Mononuclear cell (primary cell): ENCODE measurements around the gene TBC1D17. TPM values are rescaled to one million over a fixed set of nuclear protein-coding genes. Genes with fewer than 3 reads are reported as not detected.
A peak's percentile ranks its signal among the peaks of the same experiment; 100 is the strongest.

ENCODE experiments used
- H3K27me3 ChIP-seq: 2 replicates; pipeline ENCODE4 v1.6.0; 2011; ENCODE audit warnings: low read length, control low read depth; ENCODE audit not compliant: insufficient read depth
- H3K4me1 ChIP-seq: 2 replicates; pipeline ENCODE4 v1.5.1; 2011; ENCODE audit warnings: mild to moderate bottlenecking, low read length, control low read depth; ENCODE audit not compliant: insufficient read depth
- H3K4me3 ChIP-seq: 2 replicates; pipeline ENCODE4 v1.5.1; 2011; ENCODE audit warnings: mild to moderate bottlenecking, low read length, moderate library complexity
- H3K9me3 ChIP-seq: 2 replicates; pipeline ENCODE4 v1.5.1; 2011; ENCODE audit warnings: low read depth, mild to moderate bottlenecking, control low read depth, low read length
- total RNA-seq: library from RNA; depleted of rRNA; stranded (reverse); fragments of >200 nt; gene quantifications from one replicate; pipeline ENCODE4 v1.2.3, GENCODE V29; 2012

TBC1D17 gene
- total RNA-seq, 1 donor: 6.1 TPM

GRCh38 chr19:49887665-49888509, 10.4 kb downstream of the TBC1D17 start:
- Histone ChIP-seq H3K9me3 (no peaks in the 10 kb centered on the region), H3K4me1 (peaks cover 9% of the 10 kb centered on the region), H3K4me3 (no peak overlapping the region), H3K27me3 (no peaks in the 10 kb centered on the region)

- H3K4me3 ChIP-seq: no peak overlapping the region
- peaks cover 9% of the 10 kb centered on the region for H3K4me1 ChIP-seq
- no peaks in the 10 kb centered on the region for H3K9me3 ChIP-seq
- H3K27me3 ChIP-seq: no peaks in the 10 kb centered on the region
Observed at GRCh38 chr19:49888510-49888824, 11.0 kb downstream of the TBC1D17 start.

DNA sequence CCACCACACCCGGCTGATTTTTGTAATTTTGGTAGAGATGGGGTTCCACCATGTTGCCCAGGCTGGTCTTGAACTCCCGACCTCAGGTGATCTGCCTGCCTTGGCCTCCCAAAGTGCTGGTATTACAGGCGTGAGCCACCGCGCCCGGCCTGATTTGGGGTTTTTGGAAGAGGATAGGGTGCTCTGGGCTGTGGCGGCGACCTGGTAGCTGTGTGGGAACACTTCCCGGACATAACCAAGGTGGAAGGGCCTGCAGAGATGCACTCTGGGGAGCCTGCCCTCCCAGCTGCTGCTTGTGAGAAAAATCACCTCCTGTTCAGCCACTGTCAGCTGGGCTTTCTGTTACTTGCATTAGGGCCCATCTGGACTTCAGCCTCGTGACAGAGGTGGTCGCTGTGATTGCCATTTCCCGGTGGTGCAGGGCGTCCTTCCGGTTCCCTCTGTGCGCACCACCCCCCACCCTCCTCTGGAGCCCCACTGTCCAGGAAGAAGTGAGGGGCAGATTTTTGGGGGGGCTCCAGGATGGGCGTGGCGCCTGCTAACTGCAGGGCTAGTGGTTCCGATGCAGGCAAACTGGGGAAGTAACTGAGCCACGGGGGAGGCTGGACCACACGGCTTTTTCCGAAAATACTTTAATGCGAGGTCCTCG, 11.7 kb downstream of the TBC1D17 start:
- H3K27me3 ChIP-seq: no peaks in the 10 kb centered on the region
- peaks cover 9% of the 10 kb centered on the region for H3K4me1 ChIP-seq
- no peak overlapping the region for H3K4me3 ChIP-seq
- no peaks in the 10 kb centered on the region for H3K9me3 ChIP-seq

DNA sequence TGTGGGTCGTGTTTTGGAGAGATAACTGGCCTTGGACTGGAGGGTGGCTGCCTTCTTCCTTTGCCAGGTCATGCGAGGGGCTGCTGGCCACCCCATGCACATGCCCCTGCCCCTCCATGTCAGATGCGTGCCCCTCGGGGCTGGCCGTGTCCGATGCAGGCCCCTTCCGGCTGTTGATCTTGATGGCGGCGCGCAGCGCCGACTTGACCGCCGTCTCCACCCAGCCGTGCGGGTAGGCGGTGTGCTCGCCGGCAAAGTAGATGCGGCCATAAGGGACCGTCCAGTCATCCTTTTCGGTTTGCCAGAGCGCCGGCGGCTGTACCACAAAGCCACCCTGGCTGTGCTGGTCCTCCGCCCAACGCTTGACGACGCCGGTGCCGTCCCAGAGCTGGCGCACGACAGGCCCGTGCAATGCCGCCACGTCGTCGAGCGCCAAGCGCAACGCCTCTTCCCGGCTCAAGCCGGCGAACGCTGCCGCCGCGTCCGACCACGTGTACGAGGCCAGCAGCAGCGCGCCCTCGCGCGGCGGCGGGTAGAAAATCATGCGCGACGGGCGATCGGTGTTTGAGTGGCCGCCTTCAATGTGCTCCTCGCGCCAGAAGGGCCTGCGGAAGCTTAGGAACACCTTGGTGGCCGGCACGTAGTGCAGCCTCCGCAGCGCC, 12.3 kb downstream of the TBC1D17 start:
- Histone ChIP-seq H3K4me3 (peak overlapping the region; percentile 18), H3K27me3 (no peaks in the 10 kb centered on the region), H3K4me1 (peaks cover 9% of the 10 kb centered on the region), H3K9me3 (no peaks in the 10 kb centered on the region)

DNA sequence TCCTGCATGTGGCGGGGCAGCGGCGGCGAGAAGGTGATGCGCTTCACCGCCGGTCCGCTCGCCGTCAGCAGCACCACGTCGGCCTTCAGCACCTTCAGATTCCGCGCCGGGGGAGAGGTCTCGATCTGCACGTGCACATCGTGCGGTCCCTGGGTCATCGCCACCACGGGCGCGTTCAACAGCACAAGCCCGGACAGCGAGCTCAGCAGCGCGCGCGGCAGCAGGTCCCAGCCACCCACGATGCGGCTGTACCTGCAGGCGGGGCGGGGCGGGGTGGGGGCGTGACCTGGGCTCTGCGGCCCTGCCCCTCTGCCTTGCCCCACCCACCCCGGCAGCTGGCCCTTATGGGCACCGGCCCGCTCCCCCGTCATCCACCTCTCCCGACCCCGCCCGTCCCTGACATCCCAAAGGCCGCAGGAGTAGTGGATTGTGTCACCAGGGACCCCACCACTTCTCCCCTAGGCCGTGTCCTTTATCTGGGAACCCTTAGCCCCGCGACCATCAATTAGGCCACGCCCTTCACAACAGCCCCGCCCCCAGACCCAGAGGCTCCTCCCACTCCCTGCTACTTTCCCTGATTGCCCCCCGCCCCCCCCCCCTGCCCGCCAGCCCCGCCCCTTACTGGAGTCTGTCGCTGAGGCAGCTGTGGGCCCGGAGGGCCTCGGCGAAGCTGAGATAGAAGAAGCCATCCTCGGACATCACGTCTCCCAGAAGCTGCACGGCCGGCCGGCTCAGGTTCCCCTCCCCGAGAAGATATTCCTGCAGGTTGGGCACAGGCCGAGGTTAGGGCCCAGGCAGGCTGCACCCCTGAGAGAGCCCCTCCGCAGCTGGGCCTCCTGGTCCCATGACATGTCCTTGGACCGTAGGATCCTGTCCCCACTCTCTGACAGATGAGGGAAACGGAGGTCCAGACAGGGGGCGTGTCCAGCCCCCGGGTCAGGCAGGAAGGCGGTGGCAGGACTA, 13.1 kb downstream of the TBC1D17 start:
- Histone ChIP-seq H3K27me3 (no peaks in the 10 kb centered on the region), H3K4me3 (peak overlapping the region; percentile 18)

GRCh38 chr19:49891393-49891792, 13.9 kb downstream of the TBC1D17 start:
- H3K27me3 ChIP-seq: no peaks in the 10 kb centered on the region
- no peak overlapping the region for H3K4me3 ChIP-seq
- no peaks in the 10 kb centered on the region for H3K9me3 ChIP-seq
- H3K4me1 ChIP-seq: peaks cover 24% of the 10 kb centered on the region

More for the DNA sequence above, 13.1 kb downstream of the TBC1D17 start:
- Histone ChIP-seq H3K9me3 (no peaks in the 10 kb centered on the region), H3K4me1 (peaks cover 16% of the 10 kb centered on the region)

GRCh38 chr19:49892716-49893115, 15.2 kb downstream of the TBC1D17 start:
- H3K27me3 ChIP-seq: no peaks in the 10 kb centered on the region
- no peaks in the 10 kb centered on the region for H3K9me3 ChIP-seq
- peaks cover 36% of the 10 kb centered on the region for H3K4me1 ChIP-seq
- no peak overlapping the region for H3K4me3 ChIP-seq

DNA sequence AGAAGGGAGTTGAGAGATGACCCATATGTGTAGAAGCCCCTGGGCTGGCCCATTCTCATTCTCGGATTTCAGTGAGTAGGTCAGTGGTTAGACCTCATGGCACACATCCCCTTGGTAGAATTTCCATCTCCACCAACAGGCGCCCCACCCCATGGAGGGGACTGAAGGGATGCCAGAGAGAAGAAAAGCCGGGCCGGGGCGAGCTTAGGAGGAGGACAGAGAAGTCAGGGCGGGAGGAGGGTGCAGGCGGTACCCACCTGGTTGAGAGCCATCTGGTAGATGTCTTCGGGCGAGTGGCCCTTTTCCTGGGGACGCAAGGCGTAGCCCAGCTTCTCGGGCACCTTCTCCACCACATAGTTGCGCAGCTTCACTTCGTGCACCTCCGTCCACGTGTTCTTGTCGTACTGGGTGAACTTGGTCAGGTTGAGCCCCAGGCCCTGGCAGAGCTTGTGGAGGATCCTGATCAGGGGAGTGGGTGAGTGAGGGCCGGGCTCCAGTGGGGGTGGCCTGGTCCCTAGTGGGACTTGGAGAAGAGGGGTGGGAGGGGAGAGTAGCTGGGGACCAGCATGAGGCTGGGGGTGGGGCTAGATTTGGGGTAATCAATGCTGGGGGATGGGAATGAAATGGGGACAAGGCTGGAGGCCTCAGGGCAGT, 16.6 kb downstream of the TBC1D17 start:
- H3K4me3 ChIP-seq: no peak overlapping the region

GRCh38 chr19:49894879-49895565, 17.5 kb downstream of the TBC1D17 start:
- H3K4me3 ChIP-seq: no peak overlapping the region
- H3K9me3 ChIP-seq: no peaks in the 10 kb centered on the region
- no peaks in the 10 kb centered on the region for H3K27me3 ChIP-seq
- H3K4me1 ChIP-seq: peaks cover 40% of the 10 kb centered on the region

More for the DNA sequence above, 16.6 kb downstream of the TBC1D17 start:
- peaks cover 44% of the 10 kb centered on the region for H3K4me1 ChIP-seq
- H3K27me3 ChIP-seq: no peaks in the 10 kb centered on the region
- H3K9me3 ChIP-seq: no peaks in the 10 kb centered on the region

GRCh38 chr19:49895566-49896297, 18.2 kb downstream of the TBC1D17 start:
- Histone ChIP-seq H3K4me1 (peaks cover 35% of the 10 kb centered on the region), H3K4me3 (no peak overlapping the region), H3K9me3 (no peaks in the 10 kb centered on the region), H3K27me3 (no peaks in the 10 kb centered on the region)

DNA sequence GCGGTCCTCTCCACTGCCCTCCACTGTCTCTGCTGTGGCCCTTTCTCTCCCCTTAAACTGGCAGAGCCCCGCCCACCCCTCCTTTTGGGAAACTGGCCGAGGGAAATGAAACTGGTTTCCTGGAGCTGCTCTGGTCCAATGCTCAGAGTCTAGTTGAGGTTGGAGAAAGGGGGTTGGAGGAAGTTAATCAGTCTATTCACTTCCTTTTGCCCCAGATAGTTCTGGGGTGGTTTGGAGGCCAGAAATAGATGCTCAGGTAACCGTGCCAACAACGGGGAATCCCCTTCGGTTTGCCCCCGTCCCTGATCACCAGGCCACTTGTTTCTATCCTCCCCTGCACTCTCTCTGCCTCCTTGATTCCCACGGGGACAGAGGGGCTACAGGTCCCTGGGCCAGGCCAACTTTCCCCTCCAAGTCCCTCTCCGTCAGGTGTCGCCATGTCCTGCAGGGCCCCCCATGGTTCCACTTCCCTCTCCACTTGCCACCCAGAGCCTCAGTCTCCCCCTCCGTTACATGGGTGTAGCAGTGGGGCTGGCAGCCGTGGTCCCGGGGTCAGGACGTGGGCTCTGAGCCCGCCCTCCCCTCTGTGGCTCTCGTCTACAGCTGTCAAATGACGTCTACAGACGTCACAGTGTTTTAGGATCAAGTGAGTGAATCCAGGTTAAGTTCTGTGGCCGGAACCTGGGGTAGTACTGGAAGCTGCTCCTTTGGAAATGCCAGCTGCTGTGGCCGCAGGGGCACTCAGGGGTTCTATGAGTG, 19.5 kb downstream of the TBC1D17 start, which contains the start of gene IL4I1:
Gene IL4I1 (minus strand): TSS at position 25 of the 759 bp plus-strand sequence. CDS start 727 bp downstream, outside the sequence.
- Histone ChIP-seq H3K4me3 (no peak within 1 kb of the TSS), H3K9me3 (no peaks in the 10 kb centered on the region), H3K4me1 (peaks cover 35% of the 10 kb centered on the region), H3K27me3 (no peaks in the 10 kb centered on the region)

- Histone ChIP-seq H3K4me3 (no peak overlapping the region), H3K9me3 (no peaks in the 10 kb centered on the region), H3K4me1 (peaks cover 24% of the 10 kb centered on the region), H3K27me3 (no peaks in the 10 kb centered on the region)
Observed at GRCh38 chr19:49904136-49904535, 26.6 kb downstream of the TBC1D17 start.
